ENCODE data around the gene FTCD.

FTCD gene

DNA sequence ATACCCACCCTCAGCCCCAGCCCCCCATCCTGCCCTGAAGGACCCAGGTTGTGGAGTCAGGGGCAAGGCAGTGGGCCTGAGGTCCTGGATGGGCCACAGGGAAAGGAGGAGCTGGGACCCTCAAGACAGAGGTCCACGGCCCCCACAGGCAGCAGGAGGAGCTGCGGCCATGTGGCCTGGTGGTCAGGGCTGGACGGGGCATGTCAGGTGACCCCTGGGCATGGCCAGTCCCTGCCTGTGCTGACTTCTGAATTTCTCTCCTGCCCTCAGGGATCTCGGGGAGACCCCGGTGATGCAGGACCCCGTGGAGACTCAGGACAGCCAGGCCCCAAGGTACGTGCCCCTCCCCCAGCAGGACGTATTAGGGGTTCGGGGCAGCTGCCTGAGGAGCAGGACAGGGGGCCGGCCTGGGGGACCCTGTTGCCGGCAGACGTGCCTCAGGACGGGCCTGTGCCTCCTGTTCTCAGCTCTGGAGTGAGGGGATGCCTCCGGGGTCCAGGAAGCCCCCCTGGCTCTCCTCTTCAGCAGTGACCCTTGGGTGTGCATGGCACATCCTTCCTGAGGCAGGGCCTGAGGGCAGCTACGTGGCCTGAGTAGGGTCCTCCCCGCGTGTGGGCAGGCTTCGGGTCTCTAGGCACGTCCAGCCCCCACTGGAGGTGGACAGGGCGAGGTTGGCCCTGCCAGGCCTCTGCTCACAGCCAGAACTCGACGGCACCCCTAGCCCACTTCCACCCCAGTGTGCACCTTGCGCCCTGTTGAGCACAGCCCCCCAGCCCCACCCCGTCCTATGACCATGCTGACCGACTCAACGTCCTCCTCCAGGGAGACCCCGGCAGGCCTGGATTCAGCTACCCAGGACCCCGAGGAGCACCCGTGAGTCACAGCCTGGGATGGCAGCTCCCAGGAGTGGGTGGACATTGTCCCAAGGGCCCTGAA lies 33.8 kb downstream of the FTCD start:
- TF ChIP-seq, protein P1, sequence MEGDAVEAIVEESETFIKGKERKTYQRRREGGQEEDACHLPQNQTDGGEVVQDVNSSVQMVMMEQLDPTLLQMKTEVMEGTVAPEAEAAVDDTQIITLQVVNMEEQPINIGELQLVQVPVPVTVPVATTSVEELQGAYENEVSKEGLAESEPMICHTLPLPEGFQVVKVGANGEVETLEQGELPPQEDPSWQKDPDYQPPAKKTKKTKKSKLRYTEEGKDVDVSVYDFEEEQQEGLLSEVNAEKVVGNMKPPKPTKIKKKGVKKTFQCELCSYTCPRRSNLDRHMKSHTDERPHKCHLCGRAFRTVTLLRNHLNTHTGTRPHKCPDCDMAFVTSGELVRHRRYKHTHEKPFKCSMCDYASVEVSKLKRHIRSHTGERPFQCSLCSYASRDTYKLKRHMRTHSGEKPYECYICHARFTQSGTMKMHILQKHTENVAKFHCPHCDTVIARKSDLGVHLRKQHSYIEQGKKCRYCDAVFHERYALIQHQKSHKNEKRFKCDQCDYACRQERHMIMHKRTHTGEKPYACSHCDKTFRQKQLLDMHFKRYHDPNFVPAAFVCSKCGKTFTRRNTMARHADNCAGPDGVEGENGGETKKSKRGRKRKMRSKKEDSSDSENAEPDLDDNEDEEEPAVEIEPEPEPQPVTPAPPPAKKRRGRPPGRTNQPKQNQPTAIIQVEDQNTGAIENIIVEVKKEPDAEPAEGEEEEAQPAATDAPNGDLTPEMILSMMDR (IDR thresholded peaks at IDR 0.05; ENCODE audit: low read depth, low read length, missing control alignments), result peak; percentile 17
- no peak overlapping the region for H3K4me3 ChIP-seq (ENCODE audit: low read depth, low read length)
- peaks cover 93% of the 10 kb centered on the region for H3K36me3 ChIP-seq (replicated peaks)
- in situ Hi-C loops (cut with HindIII; ENCODE audit: low pct_ligation_motif_present, low sequenced_read_pairs), result no loop called here
- H3K27ac ChIP-seq, result peak overlapping the region; percentile 56
- H3K27me3 ChIP-seq (replicated peaks), result no peaks in the 10 kb centered on the region
- no peak for DNase-seq

DNA sequence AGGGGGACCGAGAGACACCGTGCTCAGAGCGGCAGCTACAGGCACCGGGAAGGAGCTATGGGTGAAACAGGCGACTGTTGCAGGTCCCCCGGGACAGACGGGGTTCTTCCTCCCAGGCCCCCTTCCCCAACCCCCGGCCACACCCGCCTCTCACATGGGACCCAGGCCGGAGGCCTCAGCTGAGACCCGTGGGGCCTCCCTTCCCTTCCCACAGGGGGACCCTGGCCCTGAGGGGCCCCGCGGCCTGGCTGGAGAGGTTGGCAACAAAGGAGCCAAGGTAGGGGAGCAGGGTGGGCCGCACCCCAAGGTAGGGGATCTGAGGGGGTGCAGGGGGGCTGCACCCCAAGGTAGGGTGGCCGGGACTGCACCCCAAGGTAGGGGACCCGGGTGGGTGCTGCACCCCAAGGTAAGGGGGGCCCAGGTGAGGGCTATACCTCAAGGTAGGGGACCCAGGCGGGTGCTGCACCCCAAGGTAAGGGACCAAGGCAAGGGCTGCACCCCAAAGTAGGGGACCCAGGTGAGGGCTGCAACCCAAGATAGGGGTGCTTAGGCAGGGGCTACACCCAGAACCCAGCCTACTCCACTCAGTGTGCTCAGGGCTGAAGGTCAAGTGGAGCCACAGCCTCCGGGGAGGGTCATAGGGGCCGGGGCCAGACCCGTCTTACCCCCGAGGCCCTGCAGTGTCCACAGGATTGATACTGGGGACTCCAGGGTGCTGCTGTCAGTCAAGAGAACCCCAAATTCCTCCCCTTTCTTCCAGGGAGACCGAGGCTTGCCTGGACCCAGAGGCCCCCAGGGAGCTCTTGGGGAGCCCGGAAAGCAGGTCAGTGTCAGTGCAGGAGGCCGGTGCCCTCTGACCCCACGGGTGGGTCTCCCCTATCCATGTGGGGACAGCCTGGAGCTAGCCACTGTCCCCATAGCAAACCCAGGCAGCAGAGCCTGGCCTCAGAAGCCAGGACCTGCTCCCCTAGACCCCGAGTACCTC lies 34.8 kb downstream of the FTCD start:
- in situ Hi-C loops (cut with HindIII; ENCODE audit: low pct_ligation_motif_present, low sequenced_read_pairs), result no loop called here
- Histone ChIP-seq H3K27me3 (replicated peaks) (no peaks in the 10 kb centered on the region), H3K36me3 (replicated peaks) (peaks cover 93% of the 10 kb centered on the region), H3K27ac (no peak overlapping the region), H3K4me3 (ENCODE audit: low read depth, low read length) (no peak overlapping the region)
- TF ChIP-seq, protein P1 (IDR thresholded peaks at IDR 0.05; ENCODE audit: low read depth, low read length, missing control alignments), result no peak
- DNase-seq, result no peak

DNA sequence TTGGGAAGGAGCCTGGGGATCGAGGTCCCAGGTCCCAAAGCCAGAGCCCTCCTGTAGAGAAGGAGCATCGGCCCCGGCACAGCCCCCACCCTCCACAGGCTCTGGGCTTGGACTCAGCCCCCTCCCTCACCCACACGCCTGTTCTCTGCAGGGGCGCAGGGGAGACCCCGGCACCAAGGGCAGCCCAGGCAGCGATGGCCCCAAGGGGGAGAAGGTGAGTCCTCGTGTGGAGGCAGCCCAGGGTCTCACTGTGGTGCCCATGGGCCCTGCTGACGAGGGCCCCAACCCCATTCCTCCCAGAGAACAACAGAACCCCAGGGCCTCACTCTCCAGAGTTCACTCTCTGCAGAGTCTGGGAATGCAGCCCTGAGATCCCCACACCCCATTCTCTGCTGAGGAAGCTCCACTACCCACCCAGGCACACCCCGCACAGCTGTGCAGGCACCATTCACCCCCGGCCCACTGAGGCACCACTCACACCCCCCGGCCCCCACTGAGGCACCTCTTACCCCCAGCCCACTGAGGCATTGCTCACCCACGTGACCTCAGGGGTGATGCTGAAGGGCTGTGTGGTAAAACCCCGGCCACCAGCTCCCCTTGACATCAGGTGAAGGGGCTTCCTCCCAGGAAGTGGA lies 35.6 kb downstream of the FTCD start:
- Histone ChIP-seq H3K27me3 (replicated peaks) (no peaks in the 10 kb centered on the region), H3K36me3 (replicated peaks) (peaks cover 91% of the 10 kb centered on the region)
- DNase-seq, result no peak

DNA sequence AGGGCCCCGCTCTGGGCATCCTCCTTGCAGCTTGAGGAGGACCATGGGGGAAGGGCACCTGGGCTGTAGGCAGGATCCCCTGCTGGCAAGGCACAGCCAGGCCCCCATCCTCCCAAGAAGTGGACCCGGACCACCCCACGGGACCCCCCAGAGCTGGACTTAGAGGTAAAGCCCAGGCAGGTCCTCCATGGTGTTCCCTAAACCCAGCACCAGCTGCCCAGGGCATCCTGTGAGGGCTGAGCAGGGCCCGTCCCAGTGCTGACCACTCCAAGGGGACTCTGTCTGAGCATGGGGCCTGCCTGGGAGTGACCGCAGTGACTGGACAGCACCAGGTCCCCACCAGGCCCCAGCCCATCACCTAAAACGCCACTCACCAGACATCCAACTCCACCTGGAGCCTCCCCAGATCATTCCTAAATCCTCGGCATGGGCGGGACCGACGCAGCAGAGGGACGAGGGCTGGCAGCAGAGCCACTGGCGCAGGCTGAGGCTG lies 36.2 kb downstream of the FTCD start:
- TF ChIP-seq, protein P1 (IDR thresholded peaks at IDR 0.05; ENCODE audit: low read depth, low read length, missing control alignments), result no peak
- peaks cover 91% of the 10 kb centered on the region for H3K36me3 ChIP-seq (replicated peaks)
- no peaks in the 10 kb centered on the region for H3K27me3 ChIP-seq (replicated peaks)
- no peak overlapping the region for H3K27ac ChIP-seq
- no peak for DNase-seq
- in situ Hi-C loops (cut with HindIII; ENCODE audit: low pct_ligation_motif_present, low sequenced_read_pairs), result no loop called here
- H3K4me3 ChIP-seq (ENCODE audit: low read depth, low read length), result no peak overlapping the region

More for the DNA sequence above, 35.6 kb downstream of the FTCD start:
- Histone ChIP-seq H3K4me3 (ENCODE audit: low read depth, low read length) (no peak overlapping the region), H3K27ac (no peak overlapping the region)
- in situ Hi-C loops (cut with HindIII; ENCODE audit: low pct_ligation_motif_present, low sequenced_read_pairs), result no loop called here
- TF ChIP-seq, protein P1 (IDR thresholded peaks at IDR 0.05; ENCODE audit: low read depth, low read length, missing control alignments), result no peak

DNA sequence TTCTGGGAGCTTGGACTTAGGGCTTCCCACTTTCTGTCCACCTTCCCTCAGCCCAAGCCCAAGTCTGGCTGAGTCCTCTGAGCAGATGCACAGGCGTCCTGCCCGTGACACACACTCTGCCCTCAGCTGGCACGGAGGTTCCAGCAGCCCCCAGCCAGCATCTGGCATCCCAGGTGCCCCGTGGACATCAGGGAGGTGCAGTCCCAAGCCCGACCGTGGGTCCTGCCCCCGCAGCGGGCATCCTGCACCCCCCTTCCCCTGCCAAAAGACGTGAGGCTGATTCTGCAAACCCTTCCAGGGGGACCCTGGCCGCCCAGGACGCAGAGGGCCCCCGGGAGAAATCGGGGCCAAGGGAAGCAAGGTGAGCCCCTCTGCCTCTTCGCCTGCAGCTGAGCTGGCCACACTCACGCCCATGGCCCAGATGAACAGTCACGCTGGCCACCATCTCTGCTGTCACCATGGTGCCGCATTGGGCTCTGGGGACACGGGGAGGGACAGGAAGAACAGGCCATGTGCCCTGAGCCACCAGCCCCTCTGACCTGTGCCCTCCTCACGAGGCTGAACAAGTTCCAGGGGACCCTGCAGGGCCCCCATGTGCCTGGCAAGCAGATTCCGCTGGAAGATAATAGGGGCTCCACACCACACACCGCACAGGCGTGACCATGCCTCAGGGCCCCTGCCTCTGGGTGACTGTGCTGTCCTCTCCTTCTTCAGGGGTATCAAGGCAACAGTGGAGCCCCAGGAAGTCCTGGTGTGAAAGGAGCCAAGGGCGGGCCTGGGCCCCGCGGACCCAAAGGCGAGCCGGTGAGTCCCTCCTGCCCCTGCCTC lies 36.8 kb downstream of the FTCD start:
- Histone ChIP-seq H3K4me3 (ENCODE audit: low read depth, low read length) (no peak overlapping the region), H3K27ac (no peak overlapping the region), H3K27me3 (replicated peaks) (no peaks in the 10 kb centered on the region), H3K36me3 (replicated peaks) (peaks cover 94% of the 10 kb centered on the region)
- no peak for DNase-seq
- TF ChIP-seq, protein P1 (IDR thresholded peaks at IDR 0.05; ENCODE audit: low read depth, low read length, missing control alignments), result no peak
- in situ Hi-C loops (cut with HindIII; ENCODE audit: low pct_ligation_motif_present, low sequenced_read_pairs), result no loop called here
